ENCODE data around the gene NOX1. TPM values are rescaled to one million over a fixed set of nuclear protein-coding genes. Genes with fewer than 3 reads are reported as not detected.

The NOX1 gene
- total and polyA plus RNA-seq, 7 experiments from 2014 or later, result 0.12 TPM; not detected in 6

DNA sequence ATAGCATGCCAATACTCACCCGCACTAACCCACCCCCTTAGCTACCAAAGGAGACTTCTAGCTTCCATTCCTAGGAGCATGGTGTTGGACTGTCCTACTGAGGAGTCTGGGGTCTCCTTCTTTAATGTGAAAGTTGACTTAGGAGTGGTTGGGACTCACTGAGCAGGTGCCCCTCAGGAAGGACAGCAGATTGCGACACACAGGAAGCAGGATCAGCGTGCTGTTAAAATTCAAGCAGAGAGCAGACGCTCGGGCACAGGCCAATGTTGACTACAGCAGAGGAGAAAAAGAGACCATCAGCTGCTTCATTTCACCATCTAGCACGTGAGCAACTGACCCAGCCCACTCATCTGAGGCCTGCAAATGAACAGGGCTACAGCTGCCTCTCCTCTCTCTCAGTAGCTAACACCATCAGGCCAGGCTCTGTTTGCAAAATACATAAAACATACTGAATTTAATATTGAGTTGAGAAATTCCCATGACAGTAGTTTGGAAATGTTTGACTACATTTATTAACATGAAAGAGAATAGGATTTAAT is 10.8 kb downstream of the NOX1 start:
- peaks cover 0 to 11% (median 0%) of the 10 kb centered on the region in 5 donors for H3K27me3 Mint-ChIP-seq
- peaks cover 0 to 1% (median 0%) of the 10 kb centered on the region in 11 donors for H3K9me3 Mint-ChIP-seq
- no peak overlapping the region for H3K4me3 Mint-ChIP-seq
- no peak for DNase-seq
- ChIA-PET POLR2A (no interaction called here), CTCF (no interaction called here)
- Histone ChIP-seq H3K27ac (ENCODE audit: low read depth, low read length) (no peak overlapping the region), H3K9me3 (ENCODE audit: control insufficient read depth in 2 of 3, low read length in 3 of 3) (no peaks in the 10 kb centered on the region), H3K36me3 (ENCODE audit: control insufficient read depth in 2 of 3, insufficient read depth in 3 of 3, low read length in 3 of 3) (no peaks in the 10 kb centered on the region), H3K4me3 (ENCODE audit: low read length) (no peak overlapping the region), H3K27me3 (ENCODE audit: control insufficient read depth in 2 of 2, insufficient read depth in 2 of 2, low read length in 2 of 2) (no peaks in the 10 kb centered on the region), H3K4me1 (ENCODE audit: control insufficient read depth in 2 of 2, insufficient read depth in 2 of 2, low read length in 2 of 2) (no peaks in the 10 kb centered on the region)
- intact Hi-C loops (cut with micrococcal nuclease), result no loop called here
- no peaks in the 10 kb centered on the region for H3K4me1 Mint-ChIP-seq
- no peak overlapping the region for H3K27ac Mint-ChIP-seq
- H3K36me3 Mint-ChIP-seq, result no peaks in the 10 kb centered on the region
- no peak for ATAC-seq

DNA sequence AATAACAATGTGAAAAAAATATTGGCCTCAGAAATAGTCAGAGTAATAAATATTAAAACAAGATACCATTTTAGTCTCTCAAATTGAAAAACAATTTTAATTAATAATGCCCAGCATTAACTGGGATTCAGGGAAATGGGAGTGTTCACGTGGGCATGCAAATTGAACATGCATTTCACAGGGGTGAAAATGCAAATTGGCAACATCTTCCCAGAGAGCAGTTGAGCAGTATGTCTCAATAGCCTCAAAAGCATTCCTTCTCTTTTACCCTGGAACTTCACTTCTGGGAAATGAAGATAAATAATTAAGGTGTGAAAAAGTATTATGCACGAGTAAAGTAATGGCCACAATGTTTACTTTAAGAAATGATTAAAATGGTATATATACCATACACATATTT is 21.3 kb downstream of the NOX1 start:
- Mint-ChIP-seq H3K27me3 (no peaks in the 10 kb centered on the region), H3K36me3 (no peaks in the 10 kb centered on the region), H3K4me1 (no peaks in the 10 kb centered on the region), H3K27ac (no peak overlapping the region), H3K4me3 (no peak overlapping the region), H3K9me3 (peaks cover 0 to 5% (median 0%) of the 10 kb centered on the region in 11 donors)
- no peaks in the 10 kb centered on the region for H3K9me3 ChIP-seq (ENCODE audit: control insufficient read depth in 2 of 3, low read length in 3 of 3)
- CTCF ChIA-PET, result no interaction called here
- H3K27ac ChIP-seq (ENCODE audit: low read depth, low read length), result no peak overlapping the region
- H3K4me3 ChIP-seq (ENCODE audit: low read length), result no peak overlapping the region
- no peaks in the 10 kb centered on the region for H3K36me3 ChIP-seq (ENCODE audit: control insufficient read depth in 2 of 3, insufficient read depth in 3 of 3, low read length in 3 of 3)
- ATAC-seq (no peak), DNase-seq (no peak)
- POLR2A ChIA-PET, result no interaction called here
- intact Hi-C loops (cut with micrococcal nuclease), result no loop called here
- no peaks in the 10 kb centered on the region for H3K27me3 ChIP-seq (ENCODE audit: control insufficient read depth in 2 of 2, insufficient read depth in 2 of 2, low read length in 2 of 2)
- H3K4me1 ChIP-seq (ENCODE audit: control insufficient read depth in 2 of 2, insufficient read depth in 2 of 2, low read length in 2 of 2), result no peaks in the 10 kb centered on the region

DNA sequence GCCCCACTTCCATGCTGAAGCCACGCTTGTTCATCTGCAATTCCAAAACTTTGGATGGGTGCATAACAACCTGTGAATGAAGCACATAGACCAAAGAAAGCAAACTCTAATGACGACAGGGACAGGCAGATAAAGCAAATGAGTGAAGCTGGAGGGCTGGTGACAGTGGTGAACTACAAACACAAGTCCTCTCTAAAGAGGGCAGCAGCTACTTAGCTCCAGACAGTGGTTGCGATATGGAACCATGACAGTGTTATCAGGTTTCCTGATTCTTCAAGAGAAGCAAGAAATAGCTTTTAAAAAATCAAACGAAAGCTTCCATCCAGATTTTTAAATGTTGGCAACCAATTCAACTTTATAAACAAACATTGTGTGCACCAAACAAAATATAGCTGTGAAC is 23.8 kb downstream of the NOX1 start:
- ChIA-PET POLR2A (no interaction called here), CTCF (interaction anchor here (0.7 kb wide), 1 partner anchor 414 kb away, joined by 6 read pairs; no protein-coding TSS in a partner anchor)
- Histone ChIP-seq H3K9me3 (ENCODE audit: control insufficient read depth in 2 of 3, low read length in 3 of 3) (no peaks in the 10 kb centered on the region), H3K4me1 (ENCODE audit: control insufficient read depth in 2 of 2, insufficient read depth in 2 of 2, low read length in 2 of 2) (no peaks in the 10 kb centered on the region), H3K36me3 (ENCODE audit: control insufficient read depth in 2 of 3, insufficient read depth in 3 of 3, low read length in 3 of 3) (no peaks in the 10 kb centered on the region), H3K27me3 (ENCODE audit: control insufficient read depth in 2 of 2, insufficient read depth in 2 of 2, low read length in 2 of 2) (no peaks in the 10 kb centered on the region), H3K27ac (ENCODE audit: low read depth, low read length) (no peak overlapping the region), H3K4me3 (ENCODE audit: low read length) (no peak overlapping the region)
- no peaks in the 10 kb centered on the region for H3K4me1 Mint-ChIP-seq
- intact Hi-C loops (cut with micrococcal nuclease), result no loop called here
- H3K27me3 Mint-ChIP-seq, result no peaks in the 10 kb centered on the region
- ATAC-seq (no peak), DNase-seq (no peak)
- H3K27ac Mint-ChIP-seq, result no peak overlapping the region
- H3K4me3 Mint-ChIP-seq, result no peak overlapping the region
- peaks cover 0 to 1% (median 0%) of the 10 kb centered on the region in 11 donors for H3K9me3 Mint-ChIP-seq
- H3K36me3 Mint-ChIP-seq, result no peaks in the 10 kb centered on the region

DNA sequence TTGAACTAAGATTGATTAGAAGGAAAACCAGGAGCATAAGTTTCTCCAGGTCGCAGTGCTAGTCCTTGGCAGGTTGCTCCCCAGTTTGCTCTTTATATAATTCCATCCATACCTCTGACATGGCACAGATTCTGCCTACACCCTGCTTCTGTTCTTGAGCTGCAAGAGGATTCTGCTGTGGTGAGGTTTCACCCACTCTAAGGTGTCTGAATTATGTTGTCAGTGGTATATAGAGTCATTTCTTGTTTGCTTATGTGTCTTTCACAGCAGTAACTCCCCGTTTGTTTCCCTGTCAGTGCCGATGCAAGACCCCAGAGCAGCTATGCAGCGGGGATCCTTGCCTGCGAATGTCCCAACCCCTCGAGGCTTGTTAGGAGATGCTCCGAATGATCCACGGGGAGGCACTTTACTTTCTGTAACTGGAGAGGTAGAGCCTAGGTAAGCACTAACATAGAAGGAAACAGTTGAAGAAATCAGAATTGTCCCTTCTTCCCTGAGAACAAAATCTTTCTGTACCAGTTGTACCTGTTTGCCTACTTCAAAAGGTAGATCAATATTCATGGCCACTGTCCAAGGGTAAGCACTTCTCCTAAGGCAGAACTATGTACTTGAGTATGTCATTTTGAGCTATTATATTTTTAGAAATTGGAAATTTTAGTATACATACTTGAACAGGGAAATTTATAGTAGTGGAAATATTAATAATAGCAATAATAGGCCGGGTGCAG is 42.8 kb downstream of the NOX1 start:
- Mint-ChIP-seq H3K4me1 (peaks cover 8 to 30% (median 13%) of the 10 kb centered on the region in 7 donors), H3K27me3 (no peaks in the 10 kb centered on the region), H3K27ac (peak overlapping the region in 4 of 9 donors; percentile 62 to 99 (median 88)), H3K9me3 (peaks cover 0 to 3% (median 0%) of the 10 kb centered on the region in 11 donors), H3K36me3 (peaks cover 8 to 32% (median 20%) of the 10 kb centered on the region in 5 donors), H3K4me3 (peak overlapping the region in 1 of 10 donors; percentile 85)
- H3K4me3 ChIP-seq (ENCODE audit: low read length), result no peak overlapping the region
- no peak overlapping the region for H3K27ac ChIP-seq (ENCODE audit: low read depth, low read length)
- peaks cover 0 to 43% (median 2%) of the 10 kb centered on the region in 3 experiments for H3K36me3 ChIP-seq (ENCODE audit: control insufficient read depth in 2 of 3, insufficient read depth in 3 of 3, low read length in 3 of 3)
- ATAC-seq (no peak), DNase-seq (no peak)
- ChIA-PET POLR2A (no interaction called here), CTCF (no interaction called here)
- H3K9me3 ChIP-seq (ENCODE audit: control insufficient read depth in 2 of 3, low read length in 3 of 3), result no peaks in the 10 kb centered on the region
- H3K4me1 ChIP-seq (ENCODE audit: control insufficient read depth in 2 of 2, insufficient read depth in 2 of 2, low read length in 2 of 2), result no peaks in the 10 kb centered on the region
- H3K27me3 ChIP-seq (ENCODE audit: control insufficient read depth in 2 of 2, insufficient read depth in 2 of 2, low read length in 2 of 2), result no peaks in the 10 kb centered on the region
- intact Hi-C loops (cut with micrococcal nuclease), result loop anchor here in 1 of 2 donors (2.0 kb wide), 1 partner anchor 221 kb away; the partner anchor contains the start of gene TRMT2B

- peak overlapping the region in 7 of 10 donors; percentile 14 to 85 (median 50) for H3K4me3 Mint-ChIP-seq
- DNase-seq (no peak), ATAC-seq (no peak)
- Histone ChIP-seq H3K4me3 (ENCODE audit: low read length) (no peak overlapping the region), H3K27me3 (ENCODE audit: control insufficient read depth in 2 of 2, insufficient read depth in 2 of 2, low read length in 2 of 2) (no peaks in the 10 kb centered on the region), H3K36me3 (ENCODE audit: control insufficient read depth in 2 of 3, insufficient read depth in 3 of 3, low read length in 3 of 3) (peaks cover 0 to 44% (median 4%) of the 10 kb centered on the region in 3 experiments), H3K9me3 (ENCODE audit: control insufficient read depth in 2 of 3, low read length in 3 of 3) (no peaks in the 10 kb centered on the region), H3K4me1 (ENCODE audit: control insufficient read depth in 2 of 2, insufficient read depth in 2 of 2, low read length in 2 of 2) (no peaks in the 10 kb centered on the region), H3K27ac (ENCODE audit: low read depth, low read length) (peak overlapping the region; percentile 40)
- H3K9me3 Mint-ChIP-seq, result peaks cover 0 to 3% (median 0%) of the 10 kb centered on the region in 11 donors
- H3K27ac Mint-ChIP-seq, result peak overlapping the region; percentile 62 to 99 (median 84)
- no peaks in the 10 kb centered on the region for H3K27me3 Mint-ChIP-seq
- peaks cover 8 to 34% (median 20%) of the 10 kb centered on the region in 5 donors for H3K36me3 Mint-ChIP-seq
- CTCF ChIA-PET, result no interaction called here
- intact Hi-C loops (cut with micrococcal nuclease), result loop anchor here in 1 of 2 donors (2.0 kb wide), 1 partner anchor 222 kb away; the partner anchor contains the start of gene TRMT2B
- peaks cover 8 to 30% (median 13%) of the 10 kb centered on the region in 7 donors for H3K4me1 Mint-ChIP-seq
- POLR2A ChIA-PET, result no interaction called here
Measured at GRCh38 chrX:100830547-100830946, 43.6 kb downstream of the NOX1 start.

DNA sequence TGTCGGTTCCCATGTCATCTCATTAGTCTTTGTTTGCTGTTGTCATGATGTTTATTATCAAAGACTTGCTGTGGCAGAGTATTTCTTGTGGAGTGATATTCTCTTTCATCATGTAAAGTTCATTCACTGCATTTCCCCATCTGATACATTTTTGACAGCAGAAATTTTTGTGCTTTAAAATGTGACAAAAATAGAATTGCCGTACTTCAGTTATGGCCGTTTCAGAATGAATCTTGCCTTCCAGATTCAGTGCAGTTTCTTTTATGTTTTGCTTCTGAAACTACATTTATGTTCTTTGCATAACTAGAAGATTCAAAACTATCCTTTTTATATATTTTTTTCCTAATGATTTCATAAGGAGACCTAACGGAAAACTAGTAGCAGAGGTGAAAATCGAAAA is 44.0 kb downstream of the NOX1 start:
- no peak for DNase-seq
- H3K9me3 Mint-ChIP-seq, result peaks cover 0 to 3% (median 0%) of the 10 kb centered on the region in 11 donors
- POLR2A ChIA-PET, result no interaction called here
- peak overlapping the region in 9 of 10 donors; percentile 23 to 81 (median 48) for H3K4me3 Mint-ChIP-seq
- peak; percentile 18 for ATAC-seq
- Histone ChIP-seq H3K4me3 (ENCODE audit: low read length) (no peak overlapping the region), H3K9me3 (ENCODE audit: control insufficient read depth in 2 of 3, low read length in 3 of 3) (no peaks in the 10 kb centered on the region), H3K27me3 (ENCODE audit: control insufficient read depth in 2 of 2, insufficient read depth in 2 of 2, low read length in 2 of 2) (no peaks in the 10 kb centered on the region), H3K36me3 (ENCODE audit: control insufficient read depth in 2 of 3, insufficient read depth in 3 of 3, low read length in 3 of 3) (peaks cover 0 to 44% (median 4%) of the 10 kb centered on the region in 3 experiments), H3K4me1 (ENCODE audit: control insufficient read depth in 2 of 2, insufficient read depth in 2 of 2, low read length in 2 of 2) (no peaks in the 10 kb centered on the region), H3K27ac (ENCODE audit: low read depth, low read length) (peak overlapping the region; percentile 40)
- H3K4me1 Mint-ChIP-seq, result peaks cover 8 to 30% (median 13%) of the 10 kb centered on the region in 7 donors
- CTCF ChIA-PET, result no interaction called here
- intact Hi-C loops (cut with micrococcal nuclease), result loop anchor here in 1 of 2 donors (2.0 kb wide), 1 partner anchor 223 kb away; the partner anchor contains the start of gene TRMT2B
- peaks cover 8 to 34% (median 20%) of the 10 kb centered on the region in 5 donors for H3K36me3 Mint-ChIP-seq
- no peaks in the 10 kb centered on the region for H3K27me3 Mint-ChIP-seq
- H3K27ac Mint-ChIP-seq, result peak overlapping the region in 8 of 9 donors; percentile 62 to 99 (median 84)

All from naive thymus-derived CD4-positive, alpha-beta T cell (primary cell).